H1 (cell line): ENCODE results near the gene CFAP210.

Source experiments
- CTCF ChIP-seq, 3 experiments: IDR thresholded peaks; 1 replicate in 2 of 3; 2 replicates in 1 of 3; pipeline versions ENCODE4 v1.5.1 to v1.6.1; 2011; ENCODE audit warnings: low read length in 3 of 3, mild to moderate bottlenecking in 3 of 3, inconsistent platforms in 2 of 3, low read depth in 1 of 3, moderate library complexity in 1 of 3; ENCODE audit not compliant: insufficient read depth in 1 of 3; ENCODE audit errors: control extremely low read depth in 1 of 3
- EZH2 ChIP-seq: fragments of 200-600 bp; sonication (generic); IDR thresholded peaks from 2 replicates; pipeline ENCODE4 v1.7.1; 2012; ENCODE audit warnings: low read depth, mild to moderate bottlenecking, moderate library complexity, low read length, inconsistent platforms; ENCODE audit not compliant: severe bottlenecking
- YY1 ChIP-seq: IDR thresholded peaks from 2 replicates; pipeline ENCODE4 v1.6.1; 2011; ENCODE audit warnings: low read depth, mild to moderate bottlenecking, low read length
- ZNF274 ChIP-seq: IDR thresholded peaks from 2 replicates; pipeline ENCODE4 v1.7.0; 2012; ENCODE audit warnings: low read length, borderline replicate concordance; ENCODE audit errors: extremely low read depth

GRCh38 chr2:169711751-169712509 is 17.7 kb upstream of the CFAP210 start:
- TF ChIP-seq ZNF274 (no peak), CTCF (IDR thresholded peaks at IDR 0.05; ENCODE audit: control extremely low read depth in 1 of 3, insufficient read depth in 1 of 3, low read depth in 1 of 3, low read length in 3 of 3) (no peak), EZH2 (no peak), YY1 (no peak)
